ENCODE measurements around the gene IL22RA2. TPM values are rescaled to one million over a fixed set of nuclear protein-coding genes. Genes with fewer than 3 reads are reported as not detected.

The IL22RA2 gene
- total and polyA plus RNA-seq, 7 donors, result not detected

DNA sequence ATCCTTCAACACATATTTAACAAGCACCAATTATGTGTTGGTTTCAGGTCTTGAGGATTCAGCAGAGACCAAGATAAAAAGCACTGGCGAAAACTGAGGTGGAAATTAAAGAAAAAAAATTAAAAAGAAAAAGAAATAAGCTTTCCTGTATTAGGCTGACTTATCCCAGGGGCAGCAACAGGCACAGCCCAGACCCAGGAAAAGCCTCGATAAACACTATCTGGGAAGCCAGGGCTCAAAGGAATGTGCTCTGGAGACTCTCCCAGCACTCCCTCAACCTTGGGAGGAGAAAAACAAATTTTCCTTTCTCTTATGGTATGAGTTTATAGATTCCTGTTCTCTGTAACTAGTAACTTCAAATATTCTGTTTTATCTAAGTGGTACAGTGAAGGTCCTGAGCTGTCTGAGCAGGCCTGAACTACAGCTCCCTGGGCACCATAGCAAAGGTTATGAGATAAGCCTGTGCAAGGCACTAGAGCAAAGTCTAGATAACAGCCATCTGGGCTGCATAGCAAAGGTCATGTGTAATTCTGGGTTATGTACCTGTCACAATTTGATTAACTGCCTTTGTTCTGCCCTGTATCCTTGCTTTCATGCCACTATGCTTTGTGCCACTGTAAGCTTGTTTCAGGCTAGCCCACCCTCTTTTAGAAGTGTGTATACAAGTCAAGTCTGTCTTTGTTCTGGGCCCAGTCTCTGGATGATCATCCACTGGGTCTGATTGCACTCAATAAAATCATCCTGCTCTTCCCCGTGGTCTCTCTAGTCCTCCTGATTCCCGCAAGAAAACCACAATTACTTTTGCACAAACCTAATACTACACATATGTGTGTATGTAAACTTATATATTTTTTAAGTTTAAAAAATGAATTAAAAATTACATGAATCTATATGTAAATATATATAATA is 54.0 kb downstream of the IL22RA2 start:
- H3K4me1 ChIP-seq, result no peaks in the 10 kb centered on the region
- ATAC-seq, result no peak
- no peaks in the 10 kb centered on the region for H3K36me3 ChIP-seq (ENCODE audit: insufficient read depth in 1 of 2, low read depth in 1 of 2)
- WGBS, 3 donors, result 62 to 77% (median 63%) methylated on average over 4 of the region's 4 CpGs
- no peak overlapping the region for H3K27ac ChIP-seq
- peaks cover 0 to 5% (median 0%) of the 10 kb centered on the region in 3 donors for H3K27me3 ChIP-seq (ENCODE audit: insufficient read depth in 3 of 3, low read length in 2 of 3)
- intact Hi-C loops (cut with DNase I), result no loop called here
- no peak overlapping the region for H3K4me3 ChIP-seq
- DNase-seq, result no peak
- TF ChIP-seq, protein P1, sequence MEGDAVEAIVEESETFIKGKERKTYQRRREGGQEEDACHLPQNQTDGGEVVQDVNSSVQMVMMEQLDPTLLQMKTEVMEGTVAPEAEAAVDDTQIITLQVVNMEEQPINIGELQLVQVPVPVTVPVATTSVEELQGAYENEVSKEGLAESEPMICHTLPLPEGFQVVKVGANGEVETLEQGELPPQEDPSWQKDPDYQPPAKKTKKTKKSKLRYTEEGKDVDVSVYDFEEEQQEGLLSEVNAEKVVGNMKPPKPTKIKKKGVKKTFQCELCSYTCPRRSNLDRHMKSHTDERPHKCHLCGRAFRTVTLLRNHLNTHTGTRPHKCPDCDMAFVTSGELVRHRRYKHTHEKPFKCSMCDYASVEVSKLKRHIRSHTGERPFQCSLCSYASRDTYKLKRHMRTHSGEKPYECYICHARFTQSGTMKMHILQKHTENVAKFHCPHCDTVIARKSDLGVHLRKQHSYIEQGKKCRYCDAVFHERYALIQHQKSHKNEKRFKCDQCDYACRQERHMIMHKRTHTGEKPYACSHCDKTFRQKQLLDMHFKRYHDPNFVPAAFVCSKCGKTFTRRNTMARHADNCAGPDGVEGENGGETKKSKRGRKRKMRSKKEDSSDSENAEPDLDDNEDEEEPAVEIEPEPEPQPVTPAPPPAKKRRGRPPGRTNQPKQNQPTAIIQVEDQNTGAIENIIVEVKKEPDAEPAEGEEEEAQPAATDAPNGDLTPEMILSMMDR (IDR thresholded peaks at IDR 0.05), result no peak
- H3K9me3 ChIP-seq, result peaks cover 2% of the 10 kb centered on the region

DNA sequence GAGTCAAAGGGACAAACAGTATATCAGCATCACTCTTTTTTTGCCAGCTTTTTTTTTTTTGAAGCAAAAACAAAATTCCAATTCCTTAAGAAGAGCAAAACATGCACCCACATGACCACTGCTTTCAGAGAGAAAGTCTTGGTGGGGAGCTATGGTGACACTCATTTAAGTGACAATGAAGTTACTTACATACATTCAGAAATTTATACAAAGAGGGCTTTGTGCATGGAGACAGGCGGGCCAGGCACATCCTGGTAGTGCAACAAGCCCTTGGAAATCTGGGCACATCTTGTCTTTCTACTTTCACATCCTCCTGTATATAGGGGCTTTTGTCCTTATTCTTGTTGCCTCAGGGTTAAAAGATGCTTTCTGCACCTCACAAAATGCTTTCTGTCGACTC is 55.9 kb downstream of the IL22RA2 start:
- peaks cover 0 to 5% (median 0%) of the 10 kb centered on the region in 3 donors for H3K27me3 ChIP-seq (ENCODE audit: insufficient read depth in 3 of 3, low read length in 2 of 3)
- no peak overlapping the region for H3K27ac ChIP-seq
- no peak overlapping the region for H3K4me3 ChIP-seq
- no peak for ATAC-seq
- H3K36me3 ChIP-seq (ENCODE audit: insufficient read depth in 1 of 2, low read depth in 1 of 2), result no peaks in the 10 kb centered on the region
- peaks cover 2% of the 10 kb centered on the region for H3K9me3 ChIP-seq
- 84 to 90% (median 85%) methylated on average over 2 of the region's 2 CpGs for WGBS, 3 donors
- intact Hi-C loops (cut with DNase I), result no loop called here
- H3K4me1 ChIP-seq, result no peaks in the 10 kb centered on the region
- TF ChIP-seq, protein P1 (IDR thresholded peaks at IDR 0.05), result no peak
- DNase-seq, result no peak

DNA sequence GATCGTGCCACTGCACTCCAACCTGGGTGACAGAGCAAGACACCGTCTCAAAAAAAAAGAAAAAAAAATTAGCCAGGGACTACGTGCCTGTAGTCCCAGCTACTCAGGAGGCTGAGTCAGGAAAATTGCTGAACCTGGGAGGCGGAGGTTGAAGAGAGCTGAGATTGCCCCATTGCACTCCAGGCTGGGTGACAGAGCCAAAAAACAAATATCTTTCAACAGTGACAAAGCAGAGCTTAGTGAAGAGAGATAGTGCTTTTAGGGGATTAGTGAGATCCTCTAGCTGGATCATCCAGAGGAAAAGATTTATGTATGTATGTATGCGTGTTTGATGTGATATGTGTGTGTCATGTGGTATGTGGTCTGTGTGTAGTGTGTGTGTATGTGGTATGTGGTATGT is 56.6 kb downstream of the IL22RA2 start:
- no peak for ATAC-seq
- TF ChIP-seq, protein P1 (IDR thresholded peaks at IDR 0.05), result no peak
- intact Hi-C loops (cut with DNase I), result no loop called here
- WGBS, 3 donors, result 72 to 85% (median 75%) methylated on average over 5 of the region's 5 CpGs
- H3K4me1 ChIP-seq, result no peaks in the 10 kb centered on the region
- peaks cover 2% of the 10 kb centered on the region for H3K9me3 ChIP-seq
- H3K27ac ChIP-seq, result no peak overlapping the region
- H3K4me3 ChIP-seq, result no peak overlapping the region
- no peaks in the 10 kb centered on the region for H3K36me3 ChIP-seq (ENCODE audit: insufficient read depth in 1 of 2, low read depth in 1 of 2)
- peaks cover 0 to 5% (median 0%) of the 10 kb centered on the region in 3 donors for H3K27me3 ChIP-seq (ENCODE audit: insufficient read depth in 3 of 3, low read length in 2 of 3)
- DNase-seq, result no peak

DNA sequence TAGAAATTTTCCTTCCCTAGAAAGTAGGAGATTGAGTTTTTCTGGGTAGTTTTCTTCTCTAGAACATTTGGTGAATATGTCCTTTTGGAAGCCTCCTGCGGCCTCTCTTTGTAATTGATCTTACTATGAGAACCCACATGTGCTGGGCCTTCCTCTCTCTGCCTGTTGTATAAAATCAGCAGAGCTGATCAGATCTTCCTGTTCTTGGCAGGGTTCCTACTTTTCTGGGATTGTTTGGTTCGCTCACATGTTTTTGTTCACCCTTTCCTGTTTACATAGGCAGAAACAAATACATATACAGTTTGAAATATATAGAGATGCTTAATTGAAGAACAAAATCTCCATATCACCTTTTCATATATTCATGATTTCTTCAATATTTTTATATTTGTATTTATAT is 57.8 kb downstream of the IL22RA2 start:
- H3K4me1 ChIP-seq, result no peaks in the 10 kb centered on the region
- TF ChIP-seq, protein P1 (IDR thresholded peaks at IDR 0.05), result no peak
- peaks cover 2% of the 10 kb centered on the region for H3K9me3 ChIP-seq
- H3K27me3 ChIP-seq (ENCODE audit: insufficient read depth in 3 of 3, low read length in 2 of 3), result peaks cover 0 to 5% (median 0%) of the 10 kb centered on the region in 3 donors
- no peaks in the 10 kb centered on the region for H3K36me3 ChIP-seq (ENCODE audit: insufficient read depth in 1 of 2, low read depth in 1 of 2)
- WGBS, 3 donors, result 50 to 58% (median 57%) methylated on average over 2 of the region's 2 CpGs
- H3K4me3 ChIP-seq, result no peak overlapping the region
- intact Hi-C loops (cut with DNase I), result no loop called here
- no peak overlapping the region for H3K27ac ChIP-seq
- ATAC-seq (no peak), DNase-seq (no peak)

All from psoas muscle (tissue), 8 donors.